ENCODE data around the gene TST.

TST gene

GRCh38 chr22:36979016-36979910 lies 40.0 kb downstream of the TST start:
- DNase-seq, result no peak

- DNase-seq, result peak; percentile 72 to 87 (median 84)
Observed at GRCh38 chr22:36977947-36978660, 41.1 kb downstream of the TST start.

- DNase-seq, result peak; percentile 42 to 72 (median 65)
Observed at GRCh38 chr22:36977401-36977861, 41.8 kb downstream of the TST start.

DNA sequence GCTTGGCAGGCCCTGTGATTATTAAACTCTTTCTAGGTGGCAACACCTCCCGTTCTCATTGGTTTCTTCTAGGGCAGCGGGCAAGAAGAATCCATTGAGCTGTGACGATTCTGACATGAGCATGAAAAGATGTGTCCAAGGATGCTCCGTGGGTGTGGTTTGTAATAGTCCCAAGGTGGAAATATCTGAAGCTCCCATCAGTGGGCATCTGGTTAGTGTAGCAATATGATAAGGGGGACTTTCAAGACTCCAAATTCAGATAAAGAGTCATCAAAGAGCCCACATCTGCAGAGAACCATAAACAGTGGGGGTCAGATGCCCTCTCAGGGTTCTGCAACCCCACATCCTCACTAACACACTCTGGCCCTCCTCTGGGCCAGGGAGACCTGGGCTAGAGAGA lies 42.6 kb downstream of the TST start:
- DNase-seq, result no peak

DNA sequence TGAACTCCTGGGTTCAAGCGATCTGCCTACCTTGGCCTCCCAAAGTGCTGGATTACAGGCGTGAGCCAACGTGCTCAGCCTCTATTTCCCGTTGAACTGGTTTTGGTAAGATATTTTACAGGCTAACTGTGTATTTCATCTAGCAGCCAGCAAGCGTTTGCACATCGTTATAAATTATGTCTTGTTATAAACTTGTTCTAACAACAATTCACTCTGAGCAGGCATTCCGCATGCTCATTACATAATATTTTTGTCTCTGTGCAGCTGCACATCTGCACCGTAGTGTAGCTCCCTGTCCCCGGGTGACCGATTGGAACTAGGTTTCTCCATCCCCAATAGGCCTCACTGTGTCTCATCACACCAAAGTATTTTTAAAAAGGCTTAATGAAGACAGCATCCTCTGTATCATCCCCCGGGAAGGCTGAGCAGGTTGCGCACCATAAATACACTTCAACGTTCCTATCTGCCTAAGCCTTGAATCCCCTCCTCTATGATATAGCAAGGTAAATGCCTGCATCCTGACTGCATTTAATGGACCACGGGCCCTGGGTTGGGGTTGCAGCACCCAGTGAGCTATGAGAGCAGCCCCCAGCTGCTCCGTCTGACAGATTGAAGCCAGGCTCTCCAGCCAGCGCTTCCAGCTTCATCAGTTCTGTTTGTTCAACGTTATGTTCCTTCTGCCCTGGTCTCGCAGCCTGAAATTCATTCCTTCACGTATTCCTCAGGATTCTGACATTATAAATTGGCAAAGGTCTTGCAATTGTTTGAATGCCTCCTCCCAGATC lies 47.7 kb downstream of the TST start:
- no peak for DNase-seq

GRCh38 chr22:36968249-36968964 lies 50.8 kb downstream of the TST start:
- no peak for DNase-seq

DNA sequence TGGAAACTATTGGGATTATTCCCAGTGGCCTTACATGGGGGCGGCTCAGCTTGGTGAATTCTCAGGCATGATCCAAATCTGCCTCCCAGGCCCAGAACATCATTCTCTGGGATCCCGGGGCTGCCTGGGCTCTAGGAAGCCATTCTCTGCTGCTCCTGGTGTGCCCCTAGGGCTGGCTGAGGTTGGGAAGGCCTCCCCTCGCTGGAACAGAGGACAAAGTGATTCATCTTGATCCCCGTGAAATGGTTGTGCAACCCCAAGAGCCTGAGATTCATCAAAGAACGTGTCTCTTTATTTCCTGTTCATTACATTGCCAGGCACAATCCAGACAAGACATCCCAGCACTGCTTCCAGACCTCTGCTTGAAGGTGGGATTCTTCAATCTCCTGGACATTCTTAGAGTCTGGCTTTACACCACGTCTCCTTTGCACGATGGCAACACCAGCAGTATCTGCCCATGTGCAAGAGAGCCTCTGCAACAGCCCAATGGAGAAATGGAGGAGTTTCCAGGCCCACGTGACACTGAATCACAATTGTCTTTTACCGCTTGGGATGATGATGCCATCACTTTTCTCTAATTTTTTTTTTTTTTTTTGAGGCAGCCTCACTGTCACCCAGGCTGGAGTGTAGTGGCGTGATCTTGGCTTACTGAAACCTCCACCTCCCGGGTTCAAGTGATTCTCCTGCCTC lies 52.3 kb downstream of the TST start:
- DNase-seq, result no peak

- DNase-seq, result no peak
Observed at GRCh38 chr22:36965696-36966095, 53.6 kb downstream of the TST start.

GRCh38 chr22:36964106-36964505 lies 55.1 kb downstream of the TST start:
- no peak for DNase-seq

DNA sequence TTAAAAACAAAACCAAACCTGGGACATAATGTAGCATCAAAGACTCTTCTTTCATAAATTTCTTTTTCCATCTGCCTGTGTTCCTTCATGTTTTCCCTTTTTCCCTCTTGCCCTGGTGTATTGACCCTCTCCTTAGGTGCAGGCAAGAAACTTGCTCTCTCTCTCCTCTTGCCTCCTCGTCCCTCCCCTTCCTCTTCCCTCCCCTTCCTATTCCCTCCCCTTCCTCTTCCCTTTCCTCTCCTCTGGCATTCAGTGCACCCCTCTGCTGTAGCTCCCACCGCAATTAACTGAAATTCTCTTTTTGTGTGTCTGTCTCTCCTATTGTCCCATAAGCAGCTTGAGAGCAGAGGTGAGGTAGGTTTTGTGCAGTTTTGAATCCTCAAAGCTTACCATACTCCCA lies 55.9 kb downstream of the TST start:
- DNase-seq, result no peak

- DNase-seq, result no peak
Observed at GRCh38 chr22:36961626-36962025, 57.6 kb downstream of the TST start.

All from activated CD4-positive, CD25-positive, alpha-beta regulatory T cell (primary cell).